VCaP (cell line): ENCODE measurements around the gene DDX24.

Experiments
- H3K27ac ChIP-seq: fragments of 450-650 bp; 2 replicates; pipeline ENCODE4 v1.5.1; 2017
- CTCF ChIP-seq: fragments of 450-650 bp; conservative IDR thresholded peaks from 2 replicates; pipeline ENCODE4 v1.5.1; 2017; ENCODE audit warnings: mild to moderate bottlenecking, moderate library complexity

Gene DDX24

GRCh38 chr14:94119071-94119470 lies 38.1 kb upstream of the DDX24 start:
- TF ChIP-seq CTCF: no peak
- H3K27ac ChIP-seq: no peak overlapping the region

GRCh38 chr14:94117856-94118255 lies 36.9 kb upstream of the DDX24 start:
- TF ChIP-seq CTCF: no peak
- no peak overlapping the region for H3K27ac ChIP-seq

- TF ChIP-seq CTCF: no peak
Observed at GRCh38 chr14:94116701-94117100, 35.7 kb upstream of the DDX24 start.

GRCh38 chr14:94115631-94116030 lies 34.6 kb upstream of the DDX24 start:
- H3K27ac ChIP-seq: no peak overlapping the region
- no peak for TF ChIP-seq CTCF

More at GRCh38 chr14:94116701-94117100, 35.7 kb upstream of the DDX24 start:
- H3K27ac ChIP-seq: no peak overlapping the region

- no peak for TF ChIP-seq CTCF
- H3K27ac ChIP-seq: no peak overlapping the region
Observed at GRCh38 chr14:94115058-94115591, 34.1 kb upstream of the DDX24 start.

GRCh38 chr14:94114589-94115057 lies 33.6 kb upstream of the DDX24 start:
- H3K27ac ChIP-seq: no peak overlapping the region
- TF ChIP-seq CTCF: no peak

- TF ChIP-seq CTCF: no peak
Observed at GRCh38 chr14:94113908-94114588, 33.0 kb upstream of the DDX24 start.

More at GRCh38 chr14:94113908-94114588, 33.0 kb upstream of the DDX24 start:
- no peak overlapping the region for H3K27ac ChIP-seq
